GM12878 (cell line): ENCODE measurements around the gene LCA5.

Experiments
- CBFB ChIP-seq: IDR thresholded peaks from 2 replicates; pipeline ENCODE4 v1.6.1; 2016; ENCODE audit warnings: antibody characterized with exemption, low read depth
- CEBPB ChIP-seq, 2 experiments: fragments of 150-350 bp in 1 of 2; IDR thresholded peaks; 2 replicates each; pipeline ENCODE4 v1.6.1; 2012 to 2014; ENCODE audit warnings: low read depth in 2 of 2, low read length in 2 of 2, borderline replicate concordance in 1 of 2, inconsistent platforms in 1 of 2
- EP300 ChIP-seq, 2 experiments: fragments of 150-350 bp in 1 of 2; IDR thresholded peaks; 2 replicates each; pipeline ENCODE4 v1.6.1; 2011 to 2012; ENCODE audit warnings: low read depth in 2 of 2, low read length in 2 of 2, borderline replicate concordance in 1 of 2, improper control_type of control experiment in 1 of 2, inconsistent platforms in 1 of 2; ENCODE audit not compliant: control insufficient read depth in 1 of 2
- GABPA ChIP-seq: IDR thresholded peaks from 2 replicates; pipeline ENCODE4 v1.6.1; 2014; ENCODE audit warnings: antibody characterized with exemption, low read depth, mild to moderate bottlenecking, inconsistent platforms
- POLR2AphosphoS5 ChIP-seq: IDR thresholded peaks from 2 replicates; pipeline ENCODE4 v1.6.1; 2011; ENCODE audit warnings: mild to moderate bottlenecking, low read length, inconsistent platforms
- WRNIP1 ChIP-seq: IDR thresholded peaks from 2 replicates; pipeline ENCODE4 v1.6.1; 2011; ENCODE audit warnings: low read depth, low read length, improper control_type of control experiment, borderline replicate concordance
- ZBED1 ChIP-seq: IDR thresholded peaks from 2 replicates; pipeline ENCODE4 v1.6.1; 2016; ENCODE audit warnings: borderline replicate concordance
- ZNF274 ChIP-seq: IDR thresholded peaks from one replicate; pipeline ENCODE4 v1.8.0; 2011; ENCODE audit not compliant: insufficient read length, insufficient read depth
- TF ChIP-seq, protein P1 (sequence below), 3 experiments: IDR thresholded peaks in 2 of 3; conservative IDR thresholded peaks in 1 of 3; 2 replicates each; pipeline ENCODE4 v1.5.1; 2011; ENCODE audit warnings: low read depth in 3 of 3, low read length in 3 of 3, mild to moderate bottlenecking in 3 of 3, control low read depth in 2 of 3, moderate library complexity in 2 of 3, inconsistent platforms in 1 of 3, mixed read lengths in 1 of 3; ENCODE audit not compliant: control insufficient read depth in 2 of 3, insufficient read depth in 1 of 3; ENCODE audit errors: extremely low read depth in 1 of 3

DNA sequence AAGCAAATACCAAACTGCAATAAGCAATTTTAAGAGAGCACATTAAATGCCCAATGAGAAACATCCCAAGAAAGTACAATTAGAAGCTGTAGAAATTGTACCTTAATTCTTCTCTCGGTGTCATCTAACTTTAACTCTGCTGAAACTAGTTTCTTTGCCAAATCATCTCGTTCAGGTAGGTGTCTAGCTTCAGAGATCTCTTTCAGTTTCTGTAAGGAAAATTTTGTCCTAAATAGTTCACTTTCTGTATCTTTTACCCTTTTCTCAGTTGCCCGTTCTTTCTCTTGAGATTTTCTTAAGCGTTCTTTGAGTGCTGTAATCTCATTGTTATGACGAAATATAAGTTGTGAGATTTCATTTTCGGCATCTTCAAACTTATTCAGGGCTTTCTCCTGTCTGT is 24.1 kb downstream of the LCA5 start:
- TF ChIP-seq ZBED1, result no peak
- no peak for TF ChIP-seq GABPA
- TF ChIP-seq, protein P1, sequence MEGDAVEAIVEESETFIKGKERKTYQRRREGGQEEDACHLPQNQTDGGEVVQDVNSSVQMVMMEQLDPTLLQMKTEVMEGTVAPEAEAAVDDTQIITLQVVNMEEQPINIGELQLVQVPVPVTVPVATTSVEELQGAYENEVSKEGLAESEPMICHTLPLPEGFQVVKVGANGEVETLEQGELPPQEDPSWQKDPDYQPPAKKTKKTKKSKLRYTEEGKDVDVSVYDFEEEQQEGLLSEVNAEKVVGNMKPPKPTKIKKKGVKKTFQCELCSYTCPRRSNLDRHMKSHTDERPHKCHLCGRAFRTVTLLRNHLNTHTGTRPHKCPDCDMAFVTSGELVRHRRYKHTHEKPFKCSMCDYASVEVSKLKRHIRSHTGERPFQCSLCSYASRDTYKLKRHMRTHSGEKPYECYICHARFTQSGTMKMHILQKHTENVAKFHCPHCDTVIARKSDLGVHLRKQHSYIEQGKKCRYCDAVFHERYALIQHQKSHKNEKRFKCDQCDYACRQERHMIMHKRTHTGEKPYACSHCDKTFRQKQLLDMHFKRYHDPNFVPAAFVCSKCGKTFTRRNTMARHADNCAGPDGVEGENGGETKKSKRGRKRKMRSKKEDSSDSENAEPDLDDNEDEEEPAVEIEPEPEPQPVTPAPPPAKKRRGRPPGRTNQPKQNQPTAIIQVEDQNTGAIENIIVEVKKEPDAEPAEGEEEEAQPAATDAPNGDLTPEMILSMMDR (IDR thresholded peaks at IDR 0.05 in 2 of 3, conservative IDR thresholded peaks at IDR 0.05 in 1 of 3; ENCODE audit: control insufficient read depth in 2 of 3, extremely low read depth in 1 of 3, insufficient read depth in 1 of 3, low read depth in 3 of 3, low read length in 3 of 3), result no peak
- no peak for TF ChIP-seq EP300 (IDR thresholded peaks at IDR 0.05; ENCODE audit: borderline replicate concordance in 1 of 2, control insufficient read depth in 1 of 2, low read depth in 2 of 2, low read length in 2 of 2)
- no peak for TF ChIP-seq CEBPB (IDR thresholded peaks at IDR 0.05; ENCODE audit: borderline replicate concordance in 1 of 2, low read depth in 2 of 2, low read length in 2 of 2)
- no peak for TF ChIP-seq CBFB
- TF ChIP-seq WRNIP1, result no peak
- TF ChIP-seq ZNF274, result no peak
- no peak for TF ChIP-seq POLR2AphosphoS5
